HG03039 (cell line): ENCODE data around the gene PGPEP1.
"Not testable (repeated sequence)": the region's sequence is repeated elsewhere in the genome, so short reads cannot be mapped to it uniquely, and the experiment has no call there.

Experiments used
- ATAC-seq: cut with Tn5 transposase; IDR thresholded peaks from one replicate; pipeline ENCODE4 v1.9.1; 2021; ENCODE audit warnings: mild to moderate bottlenecking, moderate library complexity; ENCODE audit not compliant: unreplicated experiment

The PGPEP1 gene

GRCh38 chr19:18308051-18308947 is 32.1 kb upstream of the PGPEP1 start:
- ATAC-seq = no peak

- no peak for ATAC-seq
Observed at GRCh38 chr19:18308948-18309325, 31.5 kb upstream of the PGPEP1 start.

GRCh38 chr19:18309525-18310064 is 30.8 kb upstream of the PGPEP1 start:
- ATAC-seq = no peak

- no peak for ATAC-seq
Observed at GRCh38 chr19:18310118-18310909, 30.1 kb upstream of the PGPEP1 start.

GRCh38 chr19:18310966-18311365 is 29.4 kb upstream of the PGPEP1 start:
- no peak for ATAC-seq

GRCh38 chr19:18311502-18312091 is 28.8 kb upstream of the PGPEP1 start:
- no peak for ATAC-seq

GRCh38 chr19:18312092-18312534 is 28.3 kb upstream of the PGPEP1 start:
- ATAC-seq = no peak

GRCh38 chr19:18313398-18313797 is 27.0 kb upstream of the PGPEP1 start:
- no peak for ATAC-seq

GRCh38 chr19:18317961-18318800 is 22.2 kb upstream of the PGPEP1 start:
- no peak for ATAC-seq

- ATAC-seq = no peak
Observed at GRCh38 chr19:18319591-18320135, 20.7 kb upstream of the PGPEP1 start.

GRCh38 chr19:18320865-18321733 is 19.3 kb upstream of the PGPEP1 start:
- no peak for ATAC-seq

- no peak for ATAC-seq
Observed at GRCh38 chr19:18321734-18322102, 18.7 kb upstream of the PGPEP1 start.

- no peak for ATAC-seq
Observed at GRCh38 chr19:18322318-18322758, 18.1 kb upstream of the PGPEP1 start.

- peak; percentile 87 for ATAC-seq
Observed at GRCh38 chr19:18322759-18323460, 17.5 kb upstream of the PGPEP1 start, which contains the start of gene LSM4. Gene LSM4 (minus strand): TSS chr19:18323076. CDS start chr19:18323020, 56 bp downstream.

GRCh38 chr19:18324373-18324731 is 16.0 kb upstream of the PGPEP1 start:
- ATAC-seq = not testable (repeated sequence)

- no peak for ATAC-seq
Observed at GRCh38 chr19:18326772-18327171, 13.6 kb upstream of the PGPEP1 start.

- peak; percentile 80 for ATAC-seq
Observed at GRCh38 chr19:18328340-18329034, 11.9 kb upstream of the PGPEP1 start.

GRCh38 chr19:18329035-18329376 is 11.4 kb upstream of the PGPEP1 start:
- ATAC-seq = no peak
